ENCODE results near the gene ALPP.

- no peak for TF ChIP-seq POLR2AphosphoS5 (IDR thresholded peaks at IDR 0.05; ENCODE audit: low read depth, low read length)
- no peak for TF ChIP-seq TAF1 (IDR thresholded peaks at IDR 0.05; ENCODE audit: borderline replicate concordance, insufficient read depth, low read length)
- TF ChIP-seq REST (IDR thresholded peaks at IDR 0.05; ENCODE audit: insufficient read depth in 1 of 2, low read depth in 2 of 2, low read length in 2 of 2) = no peak
- no peak for TF ChIP-seq SIN3A (IDR thresholded peaks at IDR 0.05; ENCODE audit: borderline replicate concordance, insufficient read depth, low read length)
- TF ChIP-seq FOXP2 (optimal IDR thresholded peaks at IDR 0.05; ENCODE audit: borderline replicate concordance, extremely low read depth, extremely low read length, insufficient read depth) = no peak
Observed at GRCh38 chr2:232363784-232364615, 14.6 kb upstream of the ALPP start.
